Right hindlimb (tissue), 1 donor: ENCODE measurements around the gene PRAC1.
A peak's percentile ranks its signal among the peaks of the same experiment; 100 is the strongest.

Experiments
- DNase-seq: peaks from one replicate; pipeline ENCODE4 v3.0.0-alpha.2; 2018

The PRAC1 gene

GRCh38 chr17:48692049-48692448, 30.3 kb downstream of the PRAC1 start:
- no peak for DNase-seq

DNA sequence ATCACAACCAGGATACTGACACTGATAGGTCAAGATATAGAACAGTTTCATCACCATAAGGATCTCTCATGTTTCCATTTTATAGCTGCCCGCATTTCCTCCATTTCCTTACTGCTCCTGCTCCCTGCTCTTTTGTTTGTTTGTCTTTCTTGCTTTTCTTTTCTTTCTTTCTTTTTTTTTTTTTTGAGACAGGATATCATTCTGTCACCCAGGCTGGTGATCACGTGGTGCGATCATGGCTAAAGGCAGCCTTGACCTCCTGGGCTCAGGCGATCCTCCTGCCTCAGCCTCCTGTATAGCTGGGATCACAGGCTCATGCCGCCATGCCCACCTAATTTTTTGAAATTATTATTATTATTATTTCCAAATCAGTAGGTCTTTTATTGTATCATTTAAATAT, 31.7 kb downstream of the PRAC1 start:
- no peak for DNase-seq

- no peak for DNase-seq
These were observed 40.7 kb downstream of the PRAC1 start for GRCh38 chr17:48681609-48682008.

DNA sequence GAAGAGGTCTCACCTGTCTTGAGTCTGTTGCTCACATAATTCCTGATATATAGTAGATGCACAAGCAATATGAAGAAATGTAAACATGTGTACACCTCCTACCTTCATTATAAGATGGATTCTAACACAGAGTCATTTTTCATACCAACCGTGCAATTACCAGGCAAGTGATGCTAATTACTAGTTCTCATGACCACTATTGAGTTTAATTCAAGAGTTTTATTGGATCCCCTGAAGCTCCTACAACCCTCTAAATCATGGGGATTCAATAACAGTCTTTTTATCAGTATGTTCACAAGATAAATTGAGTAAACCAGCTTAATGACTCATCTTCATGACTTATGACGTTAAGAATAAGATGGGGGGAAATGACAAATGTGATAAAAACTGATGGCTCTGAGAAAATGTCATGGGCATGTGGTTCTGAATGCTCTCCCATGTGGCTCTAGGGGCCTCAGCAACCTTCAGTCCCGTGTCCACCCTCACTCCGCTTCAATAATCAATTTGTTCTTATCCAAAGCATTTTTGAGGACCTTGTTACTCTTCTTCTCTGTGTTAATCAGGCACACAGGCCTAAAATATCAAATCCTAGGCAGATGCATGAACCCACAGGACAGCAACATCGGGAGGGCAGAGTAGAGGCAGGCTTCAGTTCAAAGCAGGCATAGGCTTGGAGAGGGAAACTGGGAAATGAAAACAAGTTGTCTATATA, 42.8 kb downstream of the PRAC1 start:
- DNase-seq = no peak

DNA sequence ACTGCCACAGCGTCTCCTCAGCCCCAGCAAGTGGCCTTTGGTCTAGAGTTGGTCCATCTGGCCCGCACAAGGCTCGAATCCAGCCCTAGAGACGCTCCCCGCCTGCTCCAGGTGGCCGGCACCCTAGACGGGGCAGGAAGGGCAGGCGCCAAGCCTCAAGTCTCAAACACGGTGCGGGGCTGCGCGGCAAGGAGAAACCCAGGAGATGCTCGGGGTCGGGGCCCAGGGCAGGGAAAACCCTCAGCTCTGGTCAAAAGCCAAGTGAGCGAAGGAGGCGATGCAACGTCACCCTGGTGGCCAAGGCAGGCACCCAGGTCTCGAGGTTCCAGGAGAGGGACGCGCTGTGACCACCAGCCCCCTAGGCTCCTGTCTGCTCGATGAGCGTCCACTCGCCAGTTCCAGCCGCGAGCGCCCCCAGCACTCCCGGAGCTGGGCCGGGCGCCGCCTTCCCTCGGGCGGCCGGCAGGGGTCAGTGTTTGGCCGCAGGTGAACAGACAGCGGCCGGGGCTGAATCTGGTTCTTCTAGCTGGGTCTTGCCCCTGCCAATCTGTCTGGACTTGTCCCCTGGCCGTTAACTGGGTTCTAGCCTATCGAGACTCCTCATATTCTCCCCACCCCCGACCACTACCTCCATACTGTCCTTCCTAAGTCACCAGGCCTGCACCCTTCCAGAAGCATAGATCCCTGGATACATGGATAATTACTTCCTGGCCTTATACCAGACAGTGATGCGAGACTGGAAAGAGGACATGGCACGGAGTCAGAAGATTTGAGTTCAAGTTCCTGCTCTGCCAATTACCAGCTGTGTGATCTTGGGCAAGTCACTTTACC, 44.0 kb downstream of the PRAC1 start:
- peak; percentile 67 for DNase-seq

GRCh38 chr17:48676963-48677558, 45.3 kb downstream of the PRAC1 start:
- no peak for DNase-seq

DNA sequence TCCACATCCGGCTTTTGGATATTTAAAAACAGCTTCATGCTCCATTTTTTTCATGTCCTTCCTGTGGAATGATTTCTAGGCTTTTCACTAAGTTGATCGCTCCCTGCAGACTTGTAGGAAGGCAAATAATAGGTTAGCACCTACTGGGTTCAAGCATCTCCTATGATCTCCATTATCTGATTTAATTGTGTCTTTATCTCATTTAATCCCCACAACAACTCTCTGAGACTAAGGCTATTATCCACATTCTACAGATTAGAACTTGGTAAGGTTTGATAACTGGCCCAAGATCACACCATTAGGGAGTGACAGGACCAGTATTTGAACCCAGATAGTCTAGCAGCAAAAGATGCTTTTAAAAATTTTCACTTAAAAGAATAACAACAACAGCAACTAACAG, 50.0 kb downstream of the PRAC1 start:
- DNase-seq = no peak
